Heart right ventricle (tissue), 16 donors: ENCODE measurements around the gene PHLDA3. TPM values are rescaled to one million over a fixed set of nuclear protein-coding genes. Genes with fewer than 3 reads are reported as not detected.

ENCODE experiments used
- ATAC-seq, 8 donors: fragments of 200-7000 bp; cut with Tn5 transposase; one replicate each; pipeline ENCODE4 v1.9.1; 2020; ENCODE audit warnings: mild to moderate bottlenecking in 8 of 8, moderate library complexity in 8 of 8, moderate number of reproducible peaks in 1 of 8
- DNase-seq, 2 donors: peaks; one replicate each; pipeline ENCODE4 v3.0.0-alpha.2; 2020
- H3K27ac ChIP-seq, 10 donors: fragments of 200-600 bp; sonication (generic) in 2 of 10; one replicate each; pipeline versions ENCODE4 v1.5.0 to v1.8.0; 2020 to 2022; ENCODE audit warnings: mild to moderate bottlenecking in 3 of 10
- H3K27me3 ChIP-seq, 7 donors: fragments of 200-600 bp; one replicate each; pipeline ENCODE4 v1.8.0; 2021 to 2022; ENCODE audit warnings: mild to moderate bottlenecking in 2 of 7
- H3K36me3 ChIP-seq, 9 donors: fragments of 200-600 bp; sonication (generic) in 1 of 9; one replicate each; pipeline versions ENCODE4 v1.5.0 to v1.8.0; 2020 to 2022; ENCODE audit warnings: mild to moderate bottlenecking in 2 of 9
- H3K4me1 ChIP-seq, 9 donors: fragments of 200-600 bp; sonication (generic) in 1 of 9; one replicate each; pipeline versions ENCODE4 v1.5.0 to v1.8.0; 2020 to 2022; ENCODE audit warnings: mild to moderate bottlenecking in 4 of 9
- H3K4me3 ChIP-seq, 10 donors: fragments of 200-600 bp; sonication (generic) in 2 of 10; one replicate each; pipeline versions ENCODE4 v1.5.0 to v1.8.0; 2020 to 2022; ENCODE audit warnings: mild to moderate bottlenecking in 7 of 10, moderate library complexity in 2 of 10
- H3K9me3 ChIP-seq, 11 donors: fragments of 200-600 bp in 10 of 11; sonication (generic) in 2 of 11; one replicate each; pipeline versions ENCODE4 v1.5.0 to v1.8.0; 2013 to 2022; ENCODE audit warnings: mild to moderate bottlenecking in 2 of 11, control low read depth in 1 of 11, moderate library complexity in 1 of 11
- CTCF ChIP-seq, 9 donors: fragments of 200-600 bp; sonication (generic) in 2 of 9; IDR thresholded peaks; one replicate each; pipeline versions ENCODE4 v1.5.0 to v1.8.0; 2021 to 2022; ENCODE audit warnings: antibody characterized with exemption in 9 of 9, mild to moderate bottlenecking in 5 of 9, moderate library complexity in 1 of 9
- WGBS, 2 donors: extraction: QIAGEN DNeasy Blood & Tissue Kit; methylation state at CpG; one replicate each; pipeline ENCODE4 v1.1.7; 2013; ENCODE audit warnings: inconsistent platforms in 1 of 2; 5-methylcytosine and 5-hydroxymethylcytosine counted together
- intact Hi-C, 10 donors: fragments of 100-400 bp; cut with DNase I; formaldehyde crosslinking; loops; one replicate each; pipeline versions ENCODE4 v1.11.1 to v1.14.2; 2022
- polyA plus RNA-seq, 2 donors: library from polyadenylated mRNA; stranded (reverse); fragments of 200-250 nt; gene quantifications; one replicate each; pipeline ENCODE4 v1.2.3, GENCODE V29; 2013
- total RNA-seq, 10 donors: library from RNA; stranded (reverse); fragmentation: NEBNext Ultra II Directional in 3 of 10; extraction: Animal tissue kit (Norgen Biotek cat#: 25700) in 3 of 10; gene quantifications; one replicate each; pipeline versions ENCODE4 v1.2.1 to v1.2.4, GENCODE V29; 2021 to 2023
- donor health status: Arrhythmogenic right ventricular cardiomyopathy.
- donor health status: ischemic (EF 13 %, LVEDD 7.1; RV severe dilation, severe dysfunction).
- donor health status: healthy with polysubstance abuse.
- donor health status: DM: no; HTN: yes; CAD: no.
- donor health status: DM: no; HTN: no; CAD: no.
- donor health status: ischemic (EF 25% LVEDD 6.9; RV normal size, moderate dysfunction).
- donor health status: ischemic (EF 25% LVEDD 5.7; RV mildly dilated, moderate dysfunction).
- donor health status: healthy.
- donor health status: DM: yes; HTN: yes; CAD: no.
- donor health status: Ischemic cardiomyopathy.
- donor health status: ischemic (EF 35%, LVEDD 5.7; RV mildly dilated, moderate dysfunction).
- donor health status: nonischemic (EF 11% LVEDD 7.7; RV severe dilation, severe dysfunction).
- donor health status: DM: yes; HTN: yes; CAD: no.
- donor health status: PGD.
- donor health status: ischemic (EF 29% LVEDD 5.4; RV normal size, mild dysfunction).
- donor health status: nonischemic (EF 23%, LVEDD 6.1; RV moderate dilation, normal function).

The PHLDA3 gene
- total and polyA plus RNA-seq, 12 donors, result 14.4 to 40.0 (median 23.6) TPM

- DNase-seq (no peak), ATAC-seq (no peak)
- no peak overlapping the region for H3K27ac ChIP-seq
- TF ChIP-seq CTCF (IDR thresholded peaks at IDR 0.05), result no peak
- no peak overlapping the region for H3K4me3 ChIP-seq
- WGBS, 2 donors, result 71 to 98% methylated on average over 2 of the region's 2 CpGs
- H3K27me3 ChIP-seq, result no peaks in the 10 kb centered on the region
- H3K9me3 ChIP-seq, result no peaks in the 10 kb centered on the region
- intact Hi-C loops, result loop anchor here in 1 of 10 donors (5.0 kb wide), 1 partner anchor 34 kb away; no protein-coding TSS in a partner anchor
- peaks cover 0 to 4% (median 0%) of the 10 kb centered on the region in 9 donors for H3K36me3 ChIP-seq
- H3K4me1 ChIP-seq, result peaks cover 6 to 22% (median 18%) of the 10 kb centered on the region in 9 donors
Measured at GRCh38 chr1:201516511-201517127, 47.6 kb upstream of the PHLDA3 start.

GRCh38 chr1:201515895-201516294, 46.9 kb upstream of the PHLDA3 start:
- Histone ChIP-seq H3K4me3 (no peak overlapping the region), H3K36me3 (peaks cover 0 to 4% (median 0%) of the 10 kb centered on the region in 9 donors), H3K27me3 (no peaks in the 10 kb centered on the region), H3K4me1 (peaks cover 7 to 29% (median 24%) of the 10 kb centered on the region in 9 donors), H3K9me3 (no peaks in the 10 kb centered on the region), H3K27ac (no peak overlapping the region)
- WGBS, 2 donors, result 96 to 97% methylated on average over 1 of the region's 1 CpG
- intact Hi-C loops, result loop anchor here in 1 of 10 donors (5.0 kb wide), 1 partner anchor 34 kb away; no protein-coding TSS in a partner anchor
- no peak for DNase-seq
- no peak for TF ChIP-seq CTCF (IDR thresholded peaks at IDR 0.05)
- no peak for ATAC-seq

GRCh38 chr1:201515062-201515750, 46.2 kb upstream of the PHLDA3 start:
- TF ChIP-seq CTCF (IDR thresholded peaks at IDR 0.05), result no peak
- no peaks in the 10 kb centered on the region for H3K27me3 ChIP-seq
- no peak for DNase-seq
- H3K4me3 ChIP-seq, result no peak overlapping the region
- intact Hi-C loops, result loop anchor here in 1 of 10 donors (5.0 kb wide), 1 partner anchor 33 kb away; no protein-coding TSS in a partner anchor
- H3K9me3 ChIP-seq, result no peaks in the 10 kb centered on the region
- H3K27ac ChIP-seq, result no peak overlapping the region
- H3K36me3 ChIP-seq, result peaks cover 0 to 2% (median 0%) of the 10 kb centered on the region in 9 donors
- no peak for ATAC-seq
- peaks cover 7 to 30% (median 24%) of the 10 kb centered on the region in 9 donors for H3K4me1 ChIP-seq
- 86 to 91% methylated on average over 9 of the region's 9 CpGs for WGBS, 2 donors

GRCh38 chr1:201514466-201514865, 45.5 kb upstream of the PHLDA3 start:
- Histone ChIP-seq H3K4me3 (no peak overlapping the region), H3K4me1 (peaks cover 7 to 30% (median 24%) of the 10 kb centered on the region in 9 donors), H3K9me3 (no peaks in the 10 kb centered on the region), H3K36me3 (no peaks in the 10 kb centered on the region), H3K27ac (no peak overlapping the region), H3K27me3 (no peaks in the 10 kb centered on the region)
- TF ChIP-seq CTCF (IDR thresholded peaks at IDR 0.05), result no peak
- ATAC-seq (no peak), DNase-seq (no peak)
- intact Hi-C loops, result loop anchor here in 6 of 10 donors (5.0 kb wide), 2 partner anchors 62 to 67 kb away; no protein-coding TSS in a partner anchor
- 93 to 95% methylated on average over 2 of the region's 2 CpGs for WGBS, 2 donors
